Astrocyte (in vitro differentiated cells and primary cell): ENCODE measurements around the gene ABLIM2. TPM values are rescaled to one million over a fixed set of nuclear protein-coding genes. Genes with fewer than 3 reads are reported as not detected.

Experiments used
- DNase-seq: peaks from one replicate; pipeline ENCODE4 v3.0.0-alpha.2; 2010; ENCODE audit warnings: low read depth
- FAIRE-seq: peaks from 2 replicates; lab custom pipeline; 2011; peaks lifted over from hg19 to GRCh38; lab: Jason Lieb, UNC
- H2AFZ ChIP-seq: 2 replicates; pipeline ENCODE4 v1.6.0; 2012; ENCODE audit warnings: low read depth, low read length, inconsistent platforms
- H3K27ac ChIP-seq: 2 replicates; pipeline ENCODE4 v1.5.1; 2011; ENCODE audit warnings: low read depth, low read length, inconsistent platforms
- H3K27me3 ChIP-seq: 2 replicates; pipeline ENCODE4 v1.6.0; 2011; ENCODE audit warnings: low read length, inconsistent platforms; ENCODE audit not compliant: insufficient read depth
- H3K36me3 ChIP-seq: 2 replicates; pipeline ENCODE4 v1.5.1; 2011; ENCODE audit warnings: low read length, inconsistent platforms; ENCODE audit not compliant: insufficient read depth
- H3K4me1 ChIP-seq: 2 replicates; pipeline ENCODE4 v1.5.1; 2011; ENCODE audit warnings: low read length, inconsistent platforms; ENCODE audit not compliant: insufficient read depth
- H3K4me2 ChIP-seq: 2 replicates; pipeline ENCODE4 v1.6.0; 2012; ENCODE audit warnings: low read length, inconsistent platforms
- H3K4me3 ChIP-seq: 2 replicates; pipeline ENCODE4 v1.5.1; 2011; ENCODE audit warnings: low read depth, mild to moderate bottlenecking, low read length, inconsistent platforms; ENCODE audit not compliant: insufficient read depth
- H3K79me2 ChIP-seq: 2 replicates; pipeline ENCODE4 v1.6.0; 2012; ENCODE audit warnings: mild to moderate bottlenecking, low read length, inconsistent platforms; ENCODE audit not compliant: insufficient read depth
- H3K9ac ChIP-seq: 2 replicates; pipeline ENCODE4 v1.6.0; 2012; ENCODE audit warnings: mild to moderate bottlenecking, low read length, inconsistent platforms
- H3K9me3 ChIP-seq: 2 replicates; pipeline ENCODE4 v1.5.1; 2012; ENCODE audit warnings: low read depth, mild to moderate bottlenecking, low read length, inconsistent platforms; ENCODE audit not compliant: insufficient read depth
- H4K20me1 ChIP-seq: 2 replicates; pipeline ENCODE4 v1.6.0; 2012; ENCODE audit warnings: low read length, inconsistent platforms; ENCODE audit not compliant: insufficient read depth
- H3K27ac Mint-ChIP-seq: one replicate; pipeline ENCODE4 v1.8.0; 2021; ENCODE audit warnings: mild to moderate bottlenecking, mixed read lengths; ENCODE audit not compliant: unreplicated experiment
- H3K27me3 Mint-ChIP-seq: one replicate; pipeline ENCODE4 v1.8.0; 2021; ENCODE audit warnings: low read depth, mixed read lengths; ENCODE audit not compliant: unreplicated experiment
- H3K36me3 Mint-ChIP-seq: one replicate; pipeline ENCODE4 v1.8.0; 2021; ENCODE audit warnings: low read depth, mixed read lengths; ENCODE audit not compliant: unreplicated experiment
- H3K4me1 Mint-ChIP-seq: one replicate; pipeline ENCODE4 v1.8.0; 2021; ENCODE audit warnings: low read depth, mixed read lengths; ENCODE audit not compliant: unreplicated experiment
- H3K4me3 Mint-ChIP-seq: one replicate; pipeline ENCODE4 v1.8.0; 2021; ENCODE audit warnings: mild to moderate bottlenecking, moderate library complexity, mixed read lengths; ENCODE audit not compliant: unreplicated experiment
- H3K9me3 Mint-ChIP-seq: one replicate; pipeline ENCODE4 v1.8.0; 2021; ENCODE audit warnings: mild to moderate bottlenecking, mixed read lengths; ENCODE audit not compliant: unreplicated experiment
- EZH2 ChIP-seq: IDR thresholded peaks from 2 replicates; pipeline ENCODE4 v1.6.1; 2012; ENCODE audit warnings: mild to moderate bottlenecking, low read length, inconsistent platforms; ENCODE audit not compliant: insufficient read depth
- total RNA-seq: library from RNA; stranded (reverse); gene quantifications from 2 replicates; pipeline ENCODE4 v1.2.1, GENCODE V29; 2021
- TF ChIP-seq, protein P1 (sequence below): IDR thresholded peaks from 2 replicates; pipeline ENCODE4 v1.5.1; 2011; ENCODE audit warnings: low read depth, mild to moderate bottlenecking, inconsistent platforms, low read length, moderate library complexity; ENCODE audit not compliant: insufficient read depth

The ABLIM2 gene
- total RNA-seq, 1 donor from 2014 or later: 0.50 TPM

DNA sequence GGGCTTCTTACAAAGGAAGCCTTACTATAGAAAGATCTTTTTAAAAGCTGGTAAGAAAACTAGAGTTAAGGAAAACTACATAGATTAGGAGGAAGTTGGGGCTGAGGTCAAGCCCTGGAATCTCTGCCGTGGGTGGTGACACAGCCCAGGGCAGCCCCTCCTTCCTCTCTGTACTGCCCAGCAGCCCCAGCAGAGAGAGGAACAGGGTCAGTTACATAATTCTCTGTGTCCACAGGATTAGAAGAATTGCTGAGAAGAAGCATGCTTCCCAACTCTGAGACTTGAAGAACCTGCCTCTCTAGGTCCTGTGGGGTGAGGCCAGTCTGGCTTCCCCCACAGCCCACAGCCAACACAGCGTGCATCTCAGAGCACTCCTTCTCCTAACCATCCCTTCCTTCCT lies 9.2 kb upstream of the ABLIM2 start:
- Histone ChIP-seq H3K9me3 (peaks cover 10% of the 10 kb centered on the region), H4K20me1 (no peaks in the 10 kb centered on the region), H3K36me3 (no peaks in the 10 kb centered on the region), H2AFZ (no peak overlapping the region), H3K27me3 (peaks cover 14% of the 10 kb centered on the region), H3K79me2 (no peaks in the 10 kb centered on the region), H3K27ac (no peak overlapping the region), H3K9ac (no peak overlapping the region), H3K4me3 (no peak overlapping the region), H3K4me1 (no peaks in the 10 kb centered on the region), H3K4me2 (no peak overlapping the region)
- TF ChIP-seq EZH2: no peak
- TF ChIP-seq, protein P1, sequence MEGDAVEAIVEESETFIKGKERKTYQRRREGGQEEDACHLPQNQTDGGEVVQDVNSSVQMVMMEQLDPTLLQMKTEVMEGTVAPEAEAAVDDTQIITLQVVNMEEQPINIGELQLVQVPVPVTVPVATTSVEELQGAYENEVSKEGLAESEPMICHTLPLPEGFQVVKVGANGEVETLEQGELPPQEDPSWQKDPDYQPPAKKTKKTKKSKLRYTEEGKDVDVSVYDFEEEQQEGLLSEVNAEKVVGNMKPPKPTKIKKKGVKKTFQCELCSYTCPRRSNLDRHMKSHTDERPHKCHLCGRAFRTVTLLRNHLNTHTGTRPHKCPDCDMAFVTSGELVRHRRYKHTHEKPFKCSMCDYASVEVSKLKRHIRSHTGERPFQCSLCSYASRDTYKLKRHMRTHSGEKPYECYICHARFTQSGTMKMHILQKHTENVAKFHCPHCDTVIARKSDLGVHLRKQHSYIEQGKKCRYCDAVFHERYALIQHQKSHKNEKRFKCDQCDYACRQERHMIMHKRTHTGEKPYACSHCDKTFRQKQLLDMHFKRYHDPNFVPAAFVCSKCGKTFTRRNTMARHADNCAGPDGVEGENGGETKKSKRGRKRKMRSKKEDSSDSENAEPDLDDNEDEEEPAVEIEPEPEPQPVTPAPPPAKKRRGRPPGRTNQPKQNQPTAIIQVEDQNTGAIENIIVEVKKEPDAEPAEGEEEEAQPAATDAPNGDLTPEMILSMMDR: no peak
- peaks cover 13% of the 10 kb centered on the region for H3K9me3 Mint-ChIP-seq
- DNase-seq (no peak), FAIRE-seq (no peak)
- peaks cover 5% of the 10 kb centered on the region for H3K4me1 Mint-ChIP-seq
- H3K4me3 Mint-ChIP-seq: no peak overlapping the region
- H3K27me3 Mint-ChIP-seq: peaks cover 61% of the 10 kb centered on the region
- H3K36me3 Mint-ChIP-seq: peaks cover 2% of the 10 kb centered on the region
- peak overlapping the region; percentile 58 for H3K27ac Mint-ChIP-seq

DNA sequence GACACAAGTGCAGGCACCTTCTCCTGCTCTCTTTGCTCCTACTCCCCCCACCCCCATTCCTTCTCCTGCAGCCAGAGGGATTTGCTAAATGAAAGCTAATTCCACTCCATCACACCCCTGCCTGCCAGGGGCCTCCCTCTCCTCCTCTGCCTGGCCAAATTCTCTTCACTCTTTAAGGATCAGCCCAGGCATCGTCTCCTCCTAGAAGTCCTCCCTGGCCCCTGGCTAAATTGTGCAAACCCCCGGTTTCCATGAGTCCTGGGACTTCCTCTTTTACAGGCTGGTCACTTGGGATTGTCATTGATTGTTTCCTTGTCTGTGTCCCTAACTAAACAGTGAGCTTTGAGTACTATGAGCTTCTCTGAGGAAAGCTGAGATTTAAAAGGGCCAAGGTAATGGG lies 8.7 kb upstream of the ABLIM2 start:
- peak overlapping the region; percentile 58 for H3K27ac Mint-ChIP-seq
- Histone ChIP-seq H3K9me3 (peaks cover 10% of the 10 kb centered on the region), H3K36me3 (no peaks in the 10 kb centered on the region), H3K79me2 (no peaks in the 10 kb centered on the region), H3K27me3 (peaks cover 14% of the 10 kb centered on the region), H3K4me3 (no peak overlapping the region), H4K20me1 (no peaks in the 10 kb centered on the region), H2AFZ (no peak overlapping the region), H3K4me2 (no peak overlapping the region), H3K4me1 (no peaks in the 10 kb centered on the region), H3K27ac (no peak overlapping the region), H3K9ac (no peak overlapping the region)
- H3K36me3 Mint-ChIP-seq: peaks cover 2% of the 10 kb centered on the region
- FAIRE-seq (no peak), DNase-seq (no peak)
- peaks cover 62% of the 10 kb centered on the region for H3K27me3 Mint-ChIP-seq
- no peak for TF ChIP-seq EZH2
- TF ChIP-seq, protein P1: no peak
- no peak overlapping the region for H3K4me3 Mint-ChIP-seq
- H3K4me1 Mint-ChIP-seq: peaks cover 5% of the 10 kb centered on the region
- H3K9me3 Mint-ChIP-seq: peaks cover 13% of the 10 kb centered on the region

DNA sequence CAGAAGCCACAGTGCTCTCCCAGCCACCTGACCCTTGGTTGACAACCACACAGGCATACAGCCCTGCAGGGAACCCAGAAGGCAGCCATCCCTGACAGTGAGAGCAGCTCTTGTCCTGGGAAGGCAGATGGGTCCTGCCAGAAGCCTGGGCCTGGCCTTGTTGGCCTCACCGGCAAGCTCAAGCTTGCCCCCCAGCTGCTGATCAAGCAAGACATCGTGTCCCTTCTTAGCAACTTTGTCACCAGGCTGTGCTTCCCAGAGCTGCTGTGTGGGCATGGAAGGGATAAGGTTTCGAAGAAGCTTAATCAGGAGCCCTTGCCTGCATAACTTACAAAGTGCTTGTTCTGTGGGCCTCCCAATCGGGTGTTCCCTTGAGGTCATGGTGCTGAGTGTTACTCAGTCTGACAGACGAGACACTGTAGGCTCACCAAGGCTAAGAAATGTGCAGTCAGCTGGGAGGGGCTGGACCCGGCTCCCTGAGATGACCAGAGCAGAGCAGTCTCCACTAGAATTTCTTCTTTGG lies 6.8 kb upstream of the ABLIM2 start:
- no peaks in the 10 kb centered on the region for H3K36me3 ChIP-seq
- H3K4me1 Mint-ChIP-seq: peaks cover 5% of the 10 kb centered on the region
- H3K4me1 ChIP-seq: no peaks in the 10 kb centered on the region
- peaks cover 2% of the 10 kb centered on the region for H3K36me3 Mint-ChIP-seq
- DNase-seq (no peak), FAIRE-seq (no peak)
- H3K9me3 Mint-ChIP-seq: peaks cover 13% of the 10 kb centered on the region
- no peaks in the 10 kb centered on the region for H3K79me2 ChIP-seq
- H3K27me3 Mint-ChIP-seq: peaks cover 66% of the 10 kb centered on the region
- H3K4me2 ChIP-seq: no peak overlapping the region
- H4K20me1 ChIP-seq: no peaks in the 10 kb centered on the region
- H3K4me3 Mint-ChIP-seq: no peak overlapping the region
- no peak overlapping the region for H2AFZ ChIP-seq
- H3K4me3 ChIP-seq: no peak overlapping the region
- H3K27ac ChIP-seq: no peak overlapping the region
- H3K27me3 ChIP-seq: peaks cover 14% of the 10 kb centered on the region
- peaks cover 10% of the 10 kb centered on the region for H3K9me3 ChIP-seq
- no peak overlapping the region for H3K9ac ChIP-seq
- TF ChIP-seq, protein P1: no peak
- TF ChIP-seq EZH2: no peak
- no peak overlapping the region for H3K27ac Mint-ChIP-seq
